ENCODE results near the gene MRPS18B. TPM values are rescaled to one million over a fixed set of nuclear protein-coding genes. Genes with fewer than 3 reads are reported as not detected.

MRPS18B gene
- 38.2 TPM for polyA plus RNA-seq (2013, experiment 1 of 2; ENCODE audit: insufficient read length)
- 36.8 TPM for polyA plus RNA-seq (2013, experiment 2 of 2; ENCODE audit: insufficient read length)

- peak; percentile 98 for DNase-seq
Observed at GRCh38 chr6:30617565-30618269, at the start of gene MRPS18B. Gene MRPS18B (plus strand): TSS chr6:30617840. CDS start chr6:30617866, 26 bp downstream.

GRCh38 chr6:30568245-30568644 lies 49.4 kb upstream of the MRPS18B start:
- DNase-seq, result no peak

- DNase-seq, result no peak
Observed at GRCh38 chr6:30570263-30570662, 47.4 kb upstream of the MRPS18B start.

DNA sequence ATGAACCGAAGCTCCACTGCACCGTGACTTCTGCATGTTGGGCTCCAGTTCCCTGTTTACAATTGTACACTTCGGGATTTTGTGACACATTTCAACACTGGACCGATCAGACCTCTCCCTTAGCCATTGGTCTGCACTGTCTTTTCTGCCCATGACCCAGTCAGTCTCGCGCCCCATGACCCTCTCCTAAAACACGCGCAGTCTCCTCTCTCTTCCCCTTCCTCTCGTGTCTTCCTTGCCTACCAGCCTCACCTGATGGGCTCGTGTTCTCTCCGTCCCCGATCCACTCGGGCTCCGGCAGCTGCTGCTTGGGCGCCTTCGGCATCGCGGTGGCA lies 46.9 kb upstream of the MRPS18B start:
- DNase-seq, result no peak

DNA sequence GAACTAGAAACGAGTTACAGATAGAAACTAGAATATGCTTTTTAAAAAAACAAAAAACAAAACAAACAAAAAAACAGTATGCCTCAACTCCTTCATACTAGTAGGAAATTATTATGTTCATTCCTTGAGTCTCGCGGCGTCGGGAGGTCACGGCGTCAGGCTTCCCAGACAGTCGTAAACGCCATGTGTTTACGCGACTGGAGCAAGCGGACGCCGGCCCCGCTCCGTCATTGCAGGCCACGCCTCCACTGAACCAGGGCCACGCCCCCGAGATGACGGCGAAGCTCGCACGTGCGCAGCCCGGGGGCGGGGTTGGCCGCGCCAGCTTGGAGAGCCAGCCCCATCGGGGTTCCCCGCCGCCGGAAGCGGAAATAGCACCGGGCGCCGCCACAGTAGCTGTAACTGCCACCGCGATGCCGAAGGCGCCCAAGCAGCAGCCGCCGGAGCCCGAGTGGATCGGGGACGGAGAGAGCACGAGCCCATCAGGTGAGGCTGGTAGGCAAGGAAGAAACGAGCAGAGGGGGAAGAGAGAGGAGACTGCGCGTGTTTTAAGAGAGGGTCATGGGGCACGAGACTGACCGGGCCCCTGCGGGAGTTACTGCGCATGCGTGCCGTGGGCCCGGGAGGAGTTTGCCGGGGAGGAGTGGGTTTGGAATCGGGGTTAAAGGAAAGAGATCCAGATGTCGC lies 46.4 kb upstream of the MRPS18B start, which contains the start of gene ABCF1:
Gene ABCF1, plus strand, starts transcription at position 368 of the 687 bp plus-strand sequence. Its CDS starts 46 bp downstream, at position 414.
- peak; percentile 95 for DNase-seq

- no peak for DNase-seq
Observed at GRCh38 chr6:30571762-30572082, 45.9 kb upstream of the MRPS18B start.

- no peak for DNase-seq
Observed at GRCh38 chr6:30572148-30572547, 45.5 kb upstream of the MRPS18B start.

DNA sequence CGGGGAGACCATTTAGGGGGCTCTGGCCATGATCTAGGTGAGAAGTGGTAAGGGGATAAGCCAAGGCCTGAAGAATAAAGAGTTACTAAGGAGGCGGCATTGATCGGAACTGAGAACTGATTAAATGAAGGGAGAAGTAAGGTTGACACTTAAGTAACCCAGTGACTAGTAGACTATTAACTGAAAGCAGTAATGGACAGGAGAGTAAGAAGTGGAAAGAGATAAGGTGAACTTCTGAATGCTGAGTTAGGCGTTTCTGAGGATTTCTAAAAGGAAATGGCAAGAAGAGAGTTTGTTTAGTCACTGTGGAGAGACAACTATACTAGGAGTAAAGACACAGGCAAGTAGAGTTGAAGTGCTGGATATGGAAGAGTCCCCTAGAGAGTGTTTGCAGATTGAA lies 44.5 kb upstream of the MRPS18B start:
- no peak for DNase-seq

- DNase-seq, result no peak
Observed at GRCh38 chr6:30578051-30578450, 39.6 kb upstream of the MRPS18B start.

DNA sequence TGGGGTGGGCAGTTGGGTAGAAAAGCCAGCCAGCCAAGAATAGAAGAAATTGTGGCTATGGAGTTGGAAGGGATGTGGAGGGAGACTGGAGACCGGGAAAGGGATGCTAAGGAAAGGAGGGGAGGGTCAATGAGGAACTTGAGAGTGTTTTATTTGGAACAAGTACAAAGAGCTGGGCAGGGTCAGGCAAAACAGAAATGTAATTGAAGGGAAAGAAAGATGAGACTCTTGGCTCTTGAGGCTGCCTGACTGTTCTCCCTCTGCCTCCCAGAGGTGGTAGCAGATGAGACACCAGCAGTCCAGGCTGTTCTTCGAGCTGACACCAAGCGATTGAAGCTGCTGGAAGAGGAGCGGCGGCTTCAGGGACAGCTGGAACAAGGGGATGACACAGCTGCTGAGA lies 33.7 kb upstream of the MRPS18B start:
- DNase-seq, result no peak

DNA sequence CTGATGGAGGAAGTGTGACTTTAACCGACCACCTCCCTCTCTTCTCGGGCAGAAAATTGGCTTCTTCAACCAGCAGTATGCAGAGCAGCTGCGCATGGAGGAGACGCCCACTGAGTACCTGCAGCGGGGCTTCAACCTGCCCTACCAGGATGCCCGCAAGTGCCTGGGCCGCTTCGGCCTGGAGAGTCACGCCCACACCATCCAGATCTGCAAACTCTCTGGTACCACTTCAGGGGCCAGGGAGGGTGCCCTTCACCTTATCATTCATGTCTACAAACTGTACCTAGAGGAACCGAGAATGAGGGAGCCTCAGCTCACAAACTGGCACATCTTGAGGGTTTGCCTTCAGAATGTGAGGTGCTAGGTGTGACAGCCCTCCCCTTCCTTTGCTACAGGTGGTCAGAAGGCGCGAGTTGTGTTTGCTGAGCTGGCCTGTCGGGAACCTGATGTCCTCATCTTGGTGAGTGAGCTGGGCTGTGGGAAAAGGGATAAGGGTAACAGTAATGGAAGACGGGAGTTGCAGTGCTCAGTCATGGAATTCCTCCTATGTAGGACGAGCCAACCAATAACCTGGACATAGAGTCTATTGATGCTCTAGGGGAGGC lies 27.8 kb upstream of the MRPS18B start:
- DNase-seq, result no peak

GRCh38 chr6:30590509-30590908 lies 27.1 kb upstream of the MRPS18B start:
- DNase-seq, result no peak

DNA sequence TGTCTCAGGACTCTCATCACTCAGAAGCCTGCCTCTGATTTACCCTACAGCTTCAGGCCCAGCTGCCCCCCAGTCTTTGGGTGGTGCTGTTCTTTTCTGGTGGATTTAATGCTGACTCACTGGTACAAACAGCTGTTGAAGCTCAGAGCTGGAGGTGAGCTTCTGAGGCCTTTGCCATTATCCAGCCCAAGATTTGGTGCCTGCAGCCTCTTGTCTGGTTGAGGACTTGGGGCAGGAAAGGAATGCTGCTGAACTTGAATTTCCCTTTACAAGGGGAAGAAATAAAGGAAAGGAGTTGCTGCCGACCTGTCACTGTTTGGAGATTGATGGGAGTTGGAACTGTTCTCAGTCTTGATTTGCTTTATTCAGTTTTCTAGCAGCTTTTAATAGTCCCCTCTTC lies 26.6 kb upstream of the MRPS18B start:
- DNase-seq, result no peak

GRCh38 chr6:30592287-30592686 lies 25.4 kb upstream of the MRPS18B start:
- no peak for DNase-seq

- DNase-seq, result peak; percentile 77
Observed at GRCh38 chr6:30597315-30598144, 20.1 kb upstream of the MRPS18B start.

DNA sequence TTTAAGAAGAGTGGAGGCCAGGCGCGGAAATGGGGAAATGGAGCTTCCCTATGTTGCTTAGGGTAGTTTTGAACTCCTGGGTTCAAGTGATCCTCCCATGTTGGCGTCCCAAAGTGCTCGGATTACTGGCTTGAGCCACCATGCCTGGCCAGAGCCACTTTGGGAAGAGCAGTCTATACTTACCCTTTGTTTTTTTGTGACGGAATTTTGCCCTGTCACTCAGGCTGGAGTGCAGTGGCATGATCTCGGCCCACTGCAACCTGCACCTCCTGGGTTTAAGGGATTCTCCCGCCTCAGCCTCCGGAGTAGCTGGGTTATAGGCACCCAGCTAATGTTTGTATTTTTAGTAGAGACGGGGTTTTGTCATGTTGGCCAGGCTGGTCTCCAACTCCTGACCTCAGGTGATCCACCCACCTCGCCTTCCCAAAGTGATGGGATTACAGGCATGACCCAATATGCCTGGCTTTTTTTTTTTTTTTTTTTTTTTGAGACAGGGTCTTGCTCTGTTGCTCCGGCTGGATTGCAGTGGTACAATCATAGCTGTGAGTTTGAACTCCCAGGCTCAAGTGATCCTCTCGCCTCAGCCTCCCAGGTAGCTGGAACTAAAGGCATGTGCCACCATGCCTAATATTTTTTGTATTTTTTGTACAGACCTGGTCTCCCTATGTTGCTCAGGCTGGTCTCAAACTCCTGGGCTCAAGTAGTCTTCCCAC lies 18.6 kb upstream of the MRPS18B start:
- no peak for DNase-seq

DNA sequence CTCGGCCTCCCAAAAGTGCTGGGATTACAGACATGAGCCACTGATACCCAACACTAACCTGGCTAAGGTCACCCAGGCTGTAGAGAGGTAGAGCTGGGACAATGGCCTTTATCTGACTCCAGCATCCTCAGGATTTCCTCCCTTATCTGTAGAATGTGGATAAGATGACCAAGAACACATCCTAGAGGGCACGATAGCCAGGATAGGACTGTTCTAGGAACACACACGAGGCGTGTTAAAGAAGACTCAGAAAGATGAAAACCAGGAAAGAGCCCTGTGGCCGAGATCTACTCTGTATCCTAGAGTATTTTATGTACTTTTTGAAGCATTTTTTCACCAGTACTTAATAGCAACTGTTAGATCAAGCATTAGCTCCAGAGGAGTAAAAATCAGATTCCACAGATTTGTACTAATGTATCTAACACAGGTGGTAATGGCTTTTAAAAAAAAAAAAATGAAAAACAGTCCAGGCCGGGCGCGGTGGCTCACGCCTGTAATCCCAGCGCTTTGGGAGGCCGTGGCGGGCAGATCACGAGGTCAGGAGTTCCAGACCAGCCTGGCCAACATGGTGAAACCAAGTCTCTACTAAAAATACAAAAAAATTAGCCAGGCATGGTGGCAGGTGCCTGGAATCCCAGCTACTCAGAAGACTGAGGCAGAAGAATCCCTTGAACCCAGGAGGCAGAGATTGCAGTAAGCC lies 17.9 kb upstream of the MRPS18B start:
- no peak for DNase-seq

GRCh38 chr6:30600451-30600961 lies 17.1 kb upstream of the MRPS18B start:
- DNase-seq, result no peak

- DNase-seq, result no peak
Observed at GRCh38 chr6:30601436-30601814, 16.2 kb upstream of the MRPS18B start.

DNA sequence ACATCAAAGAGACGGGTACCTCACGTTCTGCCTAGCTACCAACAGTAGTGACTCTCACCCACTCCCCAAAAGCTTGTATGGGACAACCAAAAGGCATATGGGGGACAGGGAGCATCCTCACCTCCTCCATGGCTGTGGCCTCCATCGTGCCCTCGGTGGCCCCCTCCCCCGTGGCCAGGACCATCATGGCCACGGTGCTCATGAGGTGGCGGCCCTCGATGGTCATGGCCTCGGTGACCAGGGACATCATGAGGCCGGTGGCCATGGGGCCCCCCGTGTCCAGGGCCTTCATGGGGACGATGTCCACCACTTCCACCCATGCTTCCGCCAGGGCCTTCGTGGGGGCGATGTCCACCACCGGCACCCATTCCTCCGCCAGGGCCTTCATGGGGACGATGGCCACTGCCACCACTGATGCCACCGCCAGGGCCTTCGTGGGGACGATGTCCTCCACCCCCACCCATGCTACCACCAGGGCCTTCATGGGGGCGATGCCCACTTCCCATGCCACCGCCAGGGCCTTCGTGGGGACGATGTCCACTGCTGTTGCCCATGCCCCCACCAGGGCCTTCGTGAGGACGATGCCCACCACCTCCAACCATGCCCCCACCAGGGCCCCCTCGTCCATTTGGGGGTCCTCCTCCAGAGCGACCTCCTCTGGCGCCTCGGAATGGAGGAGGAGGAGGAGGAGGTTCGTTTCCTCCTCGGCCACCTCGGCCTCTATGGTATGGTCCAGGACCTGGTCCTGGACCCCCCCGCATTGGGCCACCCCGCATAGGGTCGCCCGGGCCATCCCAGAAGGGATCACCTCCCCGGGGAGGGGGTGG lies 15.6 kb upstream of the MRPS18B start:
- DNase-seq, result no peak

DNA sequence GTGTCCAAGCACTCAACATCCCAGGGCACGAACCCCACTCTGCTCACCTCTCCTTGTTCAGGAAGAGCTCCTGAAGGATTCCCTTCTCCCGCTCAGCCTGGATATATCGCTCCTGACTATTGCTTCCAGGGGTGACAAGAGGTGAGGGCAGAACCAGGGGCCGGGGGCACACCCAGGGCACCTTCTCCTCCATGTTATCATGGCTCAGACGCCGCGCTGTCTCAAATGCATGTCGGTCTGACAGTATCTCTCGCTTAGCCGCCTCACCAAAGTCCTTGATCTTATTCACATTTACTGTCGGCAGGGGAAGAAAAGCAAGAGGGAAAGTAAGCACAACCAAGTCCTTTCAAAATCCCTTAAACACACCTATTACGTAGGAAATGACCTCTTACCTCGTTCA lies 13.7 kb upstream of the MRPS18B start:
- no peak for DNase-seq
